Measurements from ENCODE around the gene ELF3.
"Not testable (repeated sequence)": the region's sequence is repeated elsewhere in the genome, so short reads cannot be mapped to it uniquely, and the experiment has no call there.

The ELF3 gene

GRCh38 chr1:202063093-202063492 lies 52.7 kb downstream of the ELF3 start:
- TF ChIP-seq CTCF (IDR thresholded peaks at IDR 0.05; ENCODE audit: extremely low read depth, missing control alignments) = no peak
- no peak for DNase-seq (ENCODE audit: low spot score)

- not testable (repeated sequence) for DNase-seq (ENCODE audit: low spot score)
Measured at GRCh38 chr1:202064889-202065312, 54.5 kb downstream of the ELF3 start.

All from GM20000 (cell line).